NCI-H1092 (cell line): Measurements from ENCODE around the gene INPP5A.

Experiments used
- DNase-seq: peaks from one replicate; lab custom pipeline; 2025; lab: John Stamatoyannopoulos, UW

INPP5A gene

DNA sequence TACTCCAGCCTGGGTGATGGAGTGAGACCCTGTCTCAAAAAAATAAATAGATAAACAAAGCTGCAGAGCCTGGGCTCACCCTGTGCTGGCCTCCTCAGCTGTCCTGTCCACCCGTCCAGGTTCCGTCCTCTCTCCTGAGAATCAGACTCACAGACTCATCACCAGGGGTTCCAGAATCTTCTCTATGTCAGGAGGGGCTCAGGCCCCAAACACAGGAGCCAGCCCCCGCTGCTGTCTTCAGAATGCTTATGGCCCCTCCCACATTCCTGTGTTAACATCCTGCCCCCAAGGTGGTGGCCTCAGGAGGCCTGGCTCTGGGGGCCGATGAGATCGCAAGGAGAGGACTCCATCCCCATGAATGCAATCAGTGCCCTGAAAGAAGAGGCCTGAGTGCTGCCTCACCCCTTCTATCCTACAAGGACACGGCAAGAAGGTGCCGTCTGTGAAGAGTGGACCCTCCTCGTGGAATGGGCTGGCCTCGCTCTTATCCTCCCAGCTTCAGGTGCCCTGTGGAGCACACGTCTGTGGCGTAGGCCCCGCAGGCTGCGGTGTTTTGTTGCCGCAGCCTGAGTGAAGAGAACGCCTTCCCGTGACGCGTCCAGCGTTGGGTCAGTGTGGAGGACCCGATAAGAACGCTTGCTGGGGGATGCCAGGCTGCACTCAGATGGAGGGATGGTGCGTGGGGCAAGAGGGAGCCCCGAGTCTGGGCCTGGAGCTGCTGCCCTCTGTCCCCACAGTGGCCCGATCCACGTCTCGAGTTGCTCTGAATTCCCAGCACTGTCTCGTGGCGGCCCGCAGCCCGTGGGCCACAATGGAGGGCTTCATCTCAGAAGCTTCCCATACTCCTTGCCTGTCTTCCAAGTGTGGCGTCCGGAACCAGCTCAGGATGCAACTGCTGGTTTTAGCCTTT, 77.1 kb downstream of the INPP5A start:
- DNase-seq: no peak

- no peak for DNase-seq
Observed at GRCh38 chr10:132615341-132616169, 78.0 kb downstream of the INPP5A start.

GRCh38 chr10:132616170-132616995, 78.8 kb downstream of the INPP5A start:
- no peak for DNase-seq

GRCh38 chr10:132616996-132617736, 79.6 kb downstream of the INPP5A start:
- no peak for DNase-seq

- DNase-seq: no peak
Observed at GRCh38 chr10:132617737-132618052, 80.1 kb downstream of the INPP5A start.

- DNase-seq: no peak
Observed at GRCh38 chr10:132618158-132618919, 80.8 kb downstream of the INPP5A start.

GRCh38 chr10:132619927-132620326, 82.3 kb downstream of the INPP5A start:
- DNase-seq: no peak

- DNase-seq: no peak
Observed at GRCh38 chr10:132624061-132624846, 86.7 kb downstream of the INPP5A start.

DNA sequence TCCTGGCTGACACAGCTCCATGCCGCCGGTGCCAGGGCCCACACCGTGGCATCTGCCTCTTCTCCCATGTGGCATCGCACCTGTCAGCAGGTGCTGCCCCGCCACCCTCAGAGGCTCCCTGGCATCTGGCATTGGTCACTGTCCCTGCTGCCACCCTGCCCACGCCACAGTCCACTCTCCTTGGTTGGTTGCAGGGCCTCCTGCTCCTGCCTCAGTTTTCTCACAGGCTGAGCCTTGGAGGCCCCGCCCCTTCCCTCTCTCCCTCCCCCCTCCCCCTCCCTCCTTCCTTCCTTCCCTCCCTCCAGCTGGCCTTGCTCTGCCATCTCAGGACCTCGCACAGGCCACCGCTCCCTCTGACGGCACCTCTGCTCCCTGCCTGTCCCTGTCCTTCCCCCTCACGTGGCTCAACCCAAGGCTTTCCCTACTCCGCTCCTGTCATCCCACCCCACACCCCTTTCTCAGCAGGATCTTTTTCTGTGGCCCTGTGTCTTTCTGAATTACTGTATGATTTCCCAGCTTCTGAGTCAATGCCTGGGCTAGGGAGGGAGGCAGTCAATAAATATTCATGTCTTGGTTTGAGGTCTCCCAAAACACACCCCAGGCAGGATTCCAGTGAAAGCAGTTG, 87.4 kb downstream of the INPP5A start:
- DNase-seq: no peak

DNA sequence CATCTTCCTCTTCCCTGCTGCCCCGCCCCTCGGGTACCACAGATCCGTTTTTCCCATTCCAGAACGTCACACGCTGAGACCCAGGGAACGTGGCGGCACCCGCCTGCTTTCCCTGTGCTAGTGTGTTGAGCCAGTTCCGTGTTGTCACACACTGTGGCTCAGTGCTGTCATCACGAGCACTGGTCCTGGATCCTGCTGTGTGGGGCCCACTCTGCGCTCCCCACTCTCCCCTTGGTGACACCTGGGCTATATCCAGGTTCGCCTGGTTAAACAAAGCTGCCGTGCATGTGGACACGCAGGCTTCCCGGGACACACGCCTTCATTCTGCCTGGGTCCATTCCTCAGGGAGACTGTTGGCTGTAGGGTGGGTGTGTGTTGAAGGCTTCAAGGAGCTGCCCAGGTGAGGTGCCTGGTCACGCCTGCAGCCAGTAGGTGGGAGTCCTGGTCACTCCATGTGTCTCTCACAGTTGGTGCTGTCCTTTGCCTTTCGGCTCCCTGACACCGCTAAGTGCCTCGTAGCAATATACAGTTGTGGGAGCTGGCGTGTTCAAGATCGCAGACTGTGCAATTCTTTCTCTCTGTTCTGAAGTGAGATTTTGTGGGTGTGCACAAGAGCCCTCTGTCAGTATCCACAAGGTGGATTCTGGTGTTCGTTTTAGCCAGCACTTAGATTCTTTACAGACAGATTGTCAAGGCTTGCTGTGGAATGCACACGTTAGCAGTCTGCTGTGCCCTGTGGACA, 88.6 kb downstream of the INPP5A start:
- no peak for DNase-seq

DNA sequence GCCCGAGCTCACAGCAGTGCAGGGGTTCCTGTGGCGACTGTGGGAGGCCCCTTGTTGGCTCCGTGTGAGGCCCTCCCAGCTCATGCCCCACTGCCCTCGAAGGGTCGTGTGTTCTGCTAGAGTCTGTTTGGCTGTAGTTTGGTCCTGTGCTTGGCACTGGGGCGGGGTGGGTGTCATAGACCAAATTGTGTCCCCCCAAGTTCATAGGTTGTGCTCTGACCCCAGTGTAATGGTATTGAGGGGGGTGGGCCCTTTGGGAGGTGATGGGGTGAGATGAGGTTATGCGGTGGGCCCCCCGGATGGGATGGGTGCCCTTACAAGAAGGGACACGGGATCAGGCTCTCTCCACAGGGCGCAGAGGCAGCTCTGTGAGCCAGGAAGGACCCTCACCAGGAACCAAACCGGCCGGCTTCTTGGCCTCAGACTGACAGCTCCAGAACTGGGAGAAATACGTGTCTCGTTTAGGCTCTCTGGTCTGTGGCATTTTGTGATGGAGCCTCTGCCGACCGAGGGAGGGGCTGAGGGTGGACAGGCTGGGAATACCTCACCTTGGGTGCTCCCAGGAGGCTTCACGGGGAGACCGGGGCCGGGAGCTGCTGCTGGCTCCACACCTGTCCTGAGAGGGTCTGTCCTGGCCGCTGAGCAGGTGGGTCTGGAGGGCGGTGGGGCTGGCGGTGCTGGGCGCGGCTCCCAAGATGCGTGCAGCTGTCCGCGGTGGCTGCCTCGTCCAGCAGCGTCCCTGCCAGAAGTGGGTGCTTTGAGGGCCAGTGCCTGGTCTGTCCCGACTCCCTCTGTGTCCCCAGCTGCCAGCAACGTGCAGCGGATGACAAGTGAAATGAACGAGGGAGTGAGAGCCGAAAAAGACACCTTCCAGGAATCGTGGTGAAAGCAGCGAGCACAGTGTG, 89.4 kb downstream of the INPP5A start:
- DNase-seq: no peak

GRCh38 chr10:132627666-132628531, 90.3 kb downstream of the INPP5A start:
- DNase-seq: no peak

DNA sequence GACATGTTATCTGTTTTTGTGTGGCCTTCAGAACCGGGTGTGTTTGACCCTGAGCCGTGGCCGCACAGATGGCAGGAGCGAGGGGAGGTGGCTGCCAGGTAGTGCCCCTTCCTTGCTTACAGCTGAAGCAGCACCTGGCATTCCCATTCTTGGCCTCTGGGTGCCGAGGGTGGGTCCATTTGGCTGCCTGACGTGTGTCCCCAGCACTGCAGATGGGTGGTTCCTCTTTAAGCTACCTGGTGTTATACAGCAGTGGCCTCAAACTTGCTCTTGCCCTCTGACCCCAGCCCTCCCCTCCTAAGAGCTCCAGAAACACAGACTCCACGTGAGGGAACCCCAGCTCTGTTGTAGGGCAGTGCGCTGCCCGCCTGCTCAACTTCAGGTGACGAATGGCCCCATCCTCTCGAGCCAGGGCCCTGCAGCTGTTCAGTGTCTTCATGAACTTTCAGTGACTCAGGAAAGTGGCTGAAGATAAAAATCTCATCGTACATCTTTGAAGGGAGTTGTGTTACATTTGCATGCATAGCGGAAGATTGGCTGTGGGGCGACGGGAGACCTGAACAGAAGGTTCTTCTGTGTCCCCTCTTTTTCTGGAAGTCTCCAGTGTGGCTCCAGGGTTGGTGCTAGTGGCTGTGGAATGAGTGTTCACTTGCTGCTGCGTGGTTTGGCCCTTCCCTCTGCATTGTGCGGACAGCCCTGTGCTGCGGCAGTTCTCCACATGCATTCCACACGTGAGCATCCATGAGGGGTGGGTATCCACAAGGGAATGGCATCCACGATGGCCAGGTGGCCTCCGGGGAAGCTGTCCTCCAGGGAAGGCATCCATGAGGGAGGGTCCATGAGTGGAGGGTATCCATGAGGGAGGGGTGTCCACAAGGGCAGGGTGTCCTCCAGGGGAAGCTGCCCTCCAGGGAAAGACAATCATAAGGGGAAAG, 91.6 kb downstream of the INPP5A start:
- no peak for DNase-seq

DNA sequence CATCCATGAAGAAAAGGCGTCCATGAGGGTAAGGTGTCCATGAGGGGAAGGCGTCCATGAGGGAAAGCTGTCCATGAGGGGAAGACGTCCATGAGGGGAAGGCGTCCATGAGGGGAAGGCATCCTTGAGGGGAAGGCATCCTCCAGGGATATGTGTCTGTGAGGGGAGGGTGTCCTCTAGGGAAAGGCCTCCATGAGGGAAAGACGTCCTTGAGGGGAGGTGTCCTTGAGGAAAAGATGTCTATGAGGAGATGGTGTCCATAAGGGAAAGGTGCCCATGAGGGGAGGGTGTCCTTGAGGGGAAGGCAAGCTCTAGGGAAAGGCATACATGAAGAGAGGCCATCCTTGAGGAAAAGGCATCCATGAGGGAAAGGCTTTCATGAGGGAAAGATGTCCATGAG, 92.6 kb downstream of the INPP5A start:
- no peak for DNase-seq

GRCh38 chr10:132630666-132631337, 93.2 kb downstream of the INPP5A start:
- DNase-seq: no peak
